ENCODE measurements around the gene FBH1. TPM values are rescaled to one million over a fixed set of nuclear protein-coding genes. Genes with fewer than 3 reads are reported as not detected.

FBH1 gene
- total RNA-seq, 1 donor from 2014 or later, result 76.6 TPM

GRCh38 chr10:5854131-5854475, 35.9 kb upstream of the FBH1 start:
- no peaks in the 10 kb centered on the region for H3K9me3 Mint-ChIP-seq
- DNase-seq (ENCODE audit: low spot score in 2 of 2, unreplicated experiment in 2 of 2), result no peak
- no peaks in the 10 kb centered on the region for H3K4me1 Mint-ChIP-seq
- H3K4me3 Mint-ChIP-seq, result no peak overlapping the region
- TF ChIP-seq CTCF (IDR thresholded peaks at IDR 0.05; ENCODE audit: unreplicated experiment), result no peak
- H3K36me3 Mint-ChIP-seq, result no peaks in the 10 kb centered on the region
- H3K27me3 Mint-ChIP-seq (ENCODE audit: low read depth), result no peaks in the 10 kb centered on the region
- no peak overlapping the region for H3K27ac Mint-ChIP-seq

GRCh38 chr10:5855979-5856700, 33.9 kb upstream of the FBH1 start:
- no peak for TF ChIP-seq CTCF (IDR thresholded peaks at IDR 0.05; ENCODE audit: unreplicated experiment)
- no peak overlapping the region for H3K27ac Mint-ChIP-seq
- no peaks in the 10 kb centered on the region for H3K9me3 Mint-ChIP-seq
- H3K36me3 Mint-ChIP-seq, result no peaks in the 10 kb centered on the region
- no peak overlapping the region for H3K4me3 Mint-ChIP-seq
- no peaks in the 10 kb centered on the region for H3K27me3 Mint-ChIP-seq (ENCODE audit: low read depth)
- no peak for DNase-seq (ENCODE audit: low spot score in 2 of 2, unreplicated experiment in 2 of 2)
- H3K4me1 Mint-ChIP-seq, result no peaks in the 10 kb centered on the region

- no peaks in the 10 kb centered on the region for H3K4me1 Mint-ChIP-seq
- DNase-seq (ENCODE audit: low spot score in 2 of 2, unreplicated experiment in 2 of 2), result no peak
- H3K27me3 Mint-ChIP-seq (ENCODE audit: low read depth), result no peaks in the 10 kb centered on the region
- H3K27ac Mint-ChIP-seq, result no peak overlapping the region
- no peak for TF ChIP-seq CTCF (IDR thresholded peaks at IDR 0.05; ENCODE audit: unreplicated experiment)
- no peaks in the 10 kb centered on the region for H3K9me3 Mint-ChIP-seq
- peaks cover 5% of the 10 kb centered on the region for H3K36me3 Mint-ChIP-seq
- no peak overlapping the region for H3K4me3 Mint-ChIP-seq
These were observed 33.4 kb upstream of the FBH1 start for GRCh38 chr10:5856701-5857004.

- no peak for TF ChIP-seq CTCF (IDR thresholded peaks at IDR 0.05; ENCODE audit: unreplicated experiment)
- Mint-ChIP-seq H3K27me3 (ENCODE audit: low read depth) (no peaks in the 10 kb centered on the region), H3K36me3 (peaks cover 18% of the 10 kb centered on the region), H3K9me3 (peaks cover 6% of the 10 kb centered on the region), H3K27ac (no peak overlapping the region), H3K4me1 (no peaks in the 10 kb centered on the region), H3K4me3 (no peak overlapping the region)
- no peak for DNase-seq (ENCODE audit: low spot score in 2 of 2, unreplicated experiment in 2 of 2)
These were observed 31.2 kb upstream of the FBH1 start for GRCh38 chr10:5858811-5859210.

GRCh38 chr10:5860066-5860465, 30.0 kb upstream of the FBH1 start:
- no peaks in the 10 kb centered on the region for H3K27me3 Mint-ChIP-seq (ENCODE audit: low read depth)
- H3K4me1 Mint-ChIP-seq, result no peaks in the 10 kb centered on the region
- no peak for TF ChIP-seq CTCF (IDR thresholded peaks at IDR 0.05; ENCODE audit: unreplicated experiment)
- H3K36me3 Mint-ChIP-seq, result peaks cover 29% of the 10 kb centered on the region
- H3K27ac Mint-ChIP-seq, result peak overlapping the region; percentile 18
- DNase-seq (ENCODE audit: low spot score in 2 of 2, unreplicated experiment in 2 of 2), result no peak
- peaks cover 6% of the 10 kb centered on the region for H3K9me3 Mint-ChIP-seq
- H3K4me3 Mint-ChIP-seq, result no peak overlapping the region

Measured in mesothelial cell of epicardium (in vitro differentiated cells).